ENCODE measurements around the gene MLPH. TPM values are rescaled to one million over a fixed set of nuclear protein-coding genes. Genes with fewer than 3 reads are reported as not detected.
"Not testable (repeated sequence)": the region's sequence is repeated elsewhere in the genome, so short reads cannot be mapped to it uniquely, and the experiment has no call there.

MLPH gene
- total RNA-seq, 2 experiments from 2014 or later: not detected

GRCh38 chr2:237459741-237460174, 27.3 kb upstream of the MLPH start:
- H3K27ac Mint-ChIP-seq: no peak overlapping the region
- peaks cover 10% of the 10 kb centered on the region for H3K9me3 Mint-ChIP-seq (ENCODE audit: insufficient read depth)
- peaks cover 2% of the 10 kb centered on the region for H3K27me3 Mint-ChIP-seq (ENCODE audit: low read depth)
- CTCF ChIA-PET: interaction anchor here (1.2 kb wide), 1 partner anchor 15 kb away, joined by 3 read pairs; no protein-coding TSS in a partner anchor
- H3K4me1 Mint-ChIP-seq (ENCODE audit: low read depth): peaks cover 20% of the 10 kb centered on the region
- H3K36me3 Mint-ChIP-seq (ENCODE audit: low read depth): no peaks in the 10 kb centered on the region
- no peak for DNase-seq
- no peak overlapping the region for H3K4me3 Mint-ChIP-seq
- no peak for ATAC-seq
- POLR2A ChIA-PET: no interaction called here

- DNase-seq: no peak
- CTCF ChIA-PET: no interaction called here
- Mint-ChIP-seq H3K27me3 (ENCODE audit: low read depth) (peaks cover 6% of the 10 kb centered on the region), H3K27ac (no peak overlapping the region), H3K9me3 (ENCODE audit: insufficient read depth) (peaks cover 3% of the 10 kb centered on the region), H3K4me3 (no peak overlapping the region), H3K36me3 (ENCODE audit: low read depth) (no peaks in the 10 kb centered on the region), H3K4me1 (ENCODE audit: low read depth) (peaks cover 5% of the 10 kb centered on the region)
- POLR2A ChIA-PET: no interaction called here
- no peak for ATAC-seq
Measured at GRCh38 chr2:237464757-237465391, 22.2 kb upstream of the MLPH start.

- ChIA-PET CTCF (interaction anchor here (1.3 kb wide), 1 partner anchor 44 kb away, joined by 3 read pairs; no protein-coding TSS in a partner anchor), POLR2A (no interaction called here)
- ATAC-seq (no peak), DNase-seq (no peak)
- H3K27ac Mint-ChIP-seq: no peak overlapping the region
- H3K4me1 Mint-ChIP-seq (ENCODE audit: low read depth): no peaks in the 10 kb centered on the region
- H3K9me3 Mint-ChIP-seq (ENCODE audit: insufficient read depth): peaks cover 3% of the 10 kb centered on the region
- peaks cover 6% of the 10 kb centered on the region for H3K27me3 Mint-ChIP-seq (ENCODE audit: low read depth)
- no peaks in the 10 kb centered on the region for H3K36me3 Mint-ChIP-seq (ENCODE audit: low read depth)
- no peak overlapping the region for H3K4me3 Mint-ChIP-seq
Measured at GRCh38 chr2:237465515-237466148, 21.4 kb upstream of the MLPH start.

- H3K9me3 Mint-ChIP-seq (ENCODE audit: insufficient read depth): peaks cover 3% of the 10 kb centered on the region
- H3K27ac Mint-ChIP-seq: no peak overlapping the region
- ChIA-PET CTCF (interaction anchor here (1.3 kb wide), 1 partner anchor 44 kb away, joined by 3 read pairs; no protein-coding TSS in a partner anchor), POLR2A (no interaction called here)
- H3K4me1 Mint-ChIP-seq (ENCODE audit: low read depth): no peaks in the 10 kb centered on the region
- H3K27me3 Mint-ChIP-seq (ENCODE audit: low read depth): peaks cover 6% of the 10 kb centered on the region
- ATAC-seq (no peak), DNase-seq (no peak)
- no peaks in the 10 kb centered on the region for H3K36me3 Mint-ChIP-seq (ENCODE audit: low read depth)
- H3K4me3 Mint-ChIP-seq: no peak overlapping the region
Measured at GRCh38 chr2:237466211-237466610, 20.8 kb upstream of the MLPH start.

GRCh38 chr2:237467447-237468179, 19.4 kb upstream of the MLPH start:
- Mint-ChIP-seq H3K9me3 (ENCODE audit: insufficient read depth) (peaks cover 3% of the 10 kb centered on the region), H3K4me3 (no peak overlapping the region), H3K27ac (no peak overlapping the region), H3K4me1 (ENCODE audit: low read depth) (no peaks in the 10 kb centered on the region), H3K36me3 (ENCODE audit: low read depth) (no peaks in the 10 kb centered on the region), H3K27me3 (ENCODE audit: low read depth) (peaks cover 6% of the 10 kb centered on the region)
- no peak for DNase-seq
- POLR2A ChIA-PET: no interaction called here
- ATAC-seq: no peak
- CTCF ChIA-PET: interaction anchor here (4.9 kb wide), 1 partner anchor 46 kb away, joined by 46 read pairs; no protein-coding TSS in a partner anchor

GRCh38 chr2:237469410-237469809, 17.6 kb upstream of the MLPH start:
- CTCF ChIA-PET: interaction anchor here (1.1 to 4.9 kb wide), 2 partner anchors 41 to 48 kb away, joined by 3 to 46 read pairs; no protein-coding TSS in a partner anchor
- H3K9me3 Mint-ChIP-seq (ENCODE audit: insufficient read depth); H3K36me3 Mint-ChIP-seq (ENCODE audit: low read depth); ATAC-seq; H3K27me3 Mint-ChIP-seq (ENCODE audit: low read depth); POLR2A ChIA-PET; H3K27ac Mint-ChIP-seq; H3K4me1 Mint-ChIP-seq (ENCODE audit: low read depth); DNase-seq; H3K4me3 Mint-ChIP-seq: not testable (repeated sequence)

GRCh38 chr2:237469849-237470248, 17.2 kb upstream of the MLPH start:
- Mint-ChIP-seq H3K9me3 (ENCODE audit: insufficient read depth) (no peaks in the 10 kb centered on the region), H3K27me3 (ENCODE audit: low read depth) (peaks cover 4% of the 10 kb centered on the region), H3K36me3 (ENCODE audit: low read depth) (no peaks in the 10 kb centered on the region), H3K4me1 (ENCODE audit: low read depth) (peaks cover 8% of the 10 kb centered on the region), H3K4me3 (no peak overlapping the region), H3K27ac (no peak overlapping the region)
- POLR2A ChIA-PET: no interaction called here
- ATAC-seq (no peak), DNase-seq (no peak)
- CTCF ChIA-PET: interaction anchor here (1.1 to 4.9 kb wide), 5 partner anchors 37 to 111 kb away, joined by 3 to 46 read pairs (median 4); no protein-coding TSS in a partner anchor

- no peak overlapping the region for H3K27ac Mint-ChIP-seq
- no peak overlapping the region for H3K4me3 Mint-ChIP-seq
- H3K36me3 Mint-ChIP-seq (ENCODE audit: low read depth): no peaks in the 10 kb centered on the region
- POLR2A ChIA-PET: no interaction called here
- no peak for DNase-seq
- peaks cover 5% of the 10 kb centered on the region for H3K27me3 Mint-ChIP-seq (ENCODE audit: low read depth)
- CTCF ChIA-PET: interaction anchor here (1.0 to 4.9 kb wide), 10 partner anchors 36 to 317 kb away, joined by 3 to 46 read pairs (median 6); no protein-coding TSS in a partner anchor
- peaks cover 11% of the 10 kb centered on the region for H3K4me1 Mint-ChIP-seq (ENCODE audit: low read depth)
- no peaks in the 10 kb centered on the region for H3K9me3 Mint-ChIP-seq (ENCODE audit: insufficient read depth)
- no peak for ATAC-seq
Measured at GRCh38 chr2:237470914-237471313, 16.1 kb upstream of the MLPH start.

GRCh38 chr2:237471438-237472186, 15.4 kb upstream of the MLPH start:
- H3K4me1 Mint-ChIP-seq (ENCODE audit: low read depth): peaks cover 14% of the 10 kb centered on the region
- H3K27me3 Mint-ChIP-seq (ENCODE audit: low read depth): peaks cover 12% of the 10 kb centered on the region
- ChIA-PET POLR2A (no interaction called here), CTCF (interaction anchor here (0.7 to 4.9 kb wide), 10 partner anchors 37 to 317 kb away, joined by 3 to 46 read pairs (median 6); no protein-coding TSS in a partner anchor)
- no peak overlapping the region for H3K27ac Mint-ChIP-seq
- no peaks in the 10 kb centered on the region for H3K36me3 Mint-ChIP-seq (ENCODE audit: low read depth)
- H3K4me3 Mint-ChIP-seq: no peak overlapping the region
- H3K9me3 Mint-ChIP-seq (ENCODE audit: insufficient read depth): no peaks in the 10 kb centered on the region
- ATAC-seq (peak; percentile 25), DNase-seq (peak; percentile 57)

GRCh38 chr2:237472187-237472712, 14.8 kb upstream of the MLPH start:
- DNase-seq: no peak
- Mint-ChIP-seq H3K9me3 (ENCODE audit: insufficient read depth) (no peaks in the 10 kb centered on the region), H3K27ac (no peak overlapping the region), H3K27me3 (ENCODE audit: low read depth) (peaks cover 16% of the 10 kb centered on the region), H3K4me3 (no peak overlapping the region), H3K36me3 (ENCODE audit: low read depth) (no peaks in the 10 kb centered on the region), H3K4me1 (ENCODE audit: low read depth) (peaks cover 14% of the 10 kb centered on the region)
- POLR2A ChIA-PET: no interaction called here
- CTCF ChIA-PET: interaction anchor here (0.7 to 4.9 kb wide), 7 partner anchors 37 to 318 kb away, joined by 3 to 46 read pairs (median 7); no protein-coding TSS in a partner anchor
- ATAC-seq: no peak

Measured in activated CD8-positive, alpha-beta T cell treated with anti-CD3 and anti-CD28 coated beads, Interleukin-2, amount 10 ng/mL, durations not matched to agents 7 days and 5 days (primary cell).